C4-2B (cell line): Measurements from ENCODE around the gene MOAP1.
"Not testable (repeated sequence)": the region's sequence is repeated elsewhere in the genome, so short reads cannot be mapped to it uniquely, and the experiment has no call there.

Experiments
- ZFX ChIP-seq: fragments of 450-650 bp; IDR thresholded peaks from 2 replicates; pipeline ENCODE4 v1.6.1; 2017
- TF ChIP-seq, protein P1 (sequence below): fragments of 450-650 bp; conservative IDR thresholded peaks from 2 replicates; pipeline ENCODE4 v1.5.1; 2017; ENCODE audit warnings: mild to moderate bottlenecking

- TF ChIP-seq, protein P1, sequence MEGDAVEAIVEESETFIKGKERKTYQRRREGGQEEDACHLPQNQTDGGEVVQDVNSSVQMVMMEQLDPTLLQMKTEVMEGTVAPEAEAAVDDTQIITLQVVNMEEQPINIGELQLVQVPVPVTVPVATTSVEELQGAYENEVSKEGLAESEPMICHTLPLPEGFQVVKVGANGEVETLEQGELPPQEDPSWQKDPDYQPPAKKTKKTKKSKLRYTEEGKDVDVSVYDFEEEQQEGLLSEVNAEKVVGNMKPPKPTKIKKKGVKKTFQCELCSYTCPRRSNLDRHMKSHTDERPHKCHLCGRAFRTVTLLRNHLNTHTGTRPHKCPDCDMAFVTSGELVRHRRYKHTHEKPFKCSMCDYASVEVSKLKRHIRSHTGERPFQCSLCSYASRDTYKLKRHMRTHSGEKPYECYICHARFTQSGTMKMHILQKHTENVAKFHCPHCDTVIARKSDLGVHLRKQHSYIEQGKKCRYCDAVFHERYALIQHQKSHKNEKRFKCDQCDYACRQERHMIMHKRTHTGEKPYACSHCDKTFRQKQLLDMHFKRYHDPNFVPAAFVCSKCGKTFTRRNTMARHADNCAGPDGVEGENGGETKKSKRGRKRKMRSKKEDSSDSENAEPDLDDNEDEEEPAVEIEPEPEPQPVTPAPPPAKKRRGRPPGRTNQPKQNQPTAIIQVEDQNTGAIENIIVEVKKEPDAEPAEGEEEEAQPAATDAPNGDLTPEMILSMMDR: not testable (repeated sequence)
- not testable (repeated sequence) for TF ChIP-seq ZFX
Measured at GRCh38 chr14:93174731-93175130, 10.0 kb downstream of the MOAP1 start.
